ENCODE measurements around the gene FAM81B. TPM values are rescaled to one million over a fixed set of nuclear protein-coding genes. Genes with fewer than 3 reads are reported as not detected.

FAM81B gene
- total and polyA plus RNA-seq, 2 donors (not counting 3 experiments of a cell fraction or from before 2014, with no cell fraction given) = not detected

DNA sequence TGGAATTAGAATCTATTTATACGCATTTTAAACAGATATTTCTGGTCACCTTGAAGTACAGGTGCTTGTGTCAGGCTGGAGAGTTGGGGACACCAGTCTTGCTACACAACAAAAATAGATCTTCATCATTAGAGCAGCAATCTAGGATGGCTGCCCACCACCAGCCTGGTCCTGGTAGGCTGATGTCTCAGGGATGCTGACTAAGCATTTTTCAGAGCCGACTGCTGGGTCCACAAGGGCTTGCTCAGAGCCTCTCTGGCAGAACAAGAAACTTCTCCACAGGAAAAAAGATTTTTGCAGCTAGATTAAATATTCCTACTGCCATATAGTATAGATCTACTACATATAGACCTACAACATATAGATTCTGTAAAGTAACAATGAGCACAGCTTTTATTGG is 12.0 kb upstream of the FAM81B start:
- peaks cover 0 to 4% of the 10 kb centered on the region in 2 experiments for H3K27me3 ChIP-seq (ENCODE audit: control insufficient read depth in 2 of 2, insufficient read depth in 2 of 2, low read length in 2 of 2)
- no peak for DNase-seq (ENCODE audit: low read depth, low spot score)
- H4K20me1 ChIP-seq (replicated peaks; ENCODE audit: control insufficient read depth, extremely low read depth, insufficient read depth, low read length) = no peaks in the 10 kb centered on the region
- no peak overlapping the region for H3K27ac ChIP-seq (ENCODE audit: insufficient read depth, low read depth, low read length)
- intact Hi-C loops (cut with micrococcal nuclease) = no loop called here
- no peaks in the 10 kb centered on the region for H3K79me2 ChIP-seq (ENCODE audit: control insufficient read depth, insufficient read depth, low read length)
- ChIA-PET CTCF (no interaction called here), POLR2A (no interaction called here)
- H3K36me3 ChIP-seq (ENCODE audit: control insufficient read depth in 2 of 2, extremely low read depth in 1 of 2, insufficient read depth in 2 of 2, low read length in 2 of 2) = no peaks in the 10 kb centered on the region
- TF ChIP-seq JUN (IDR thresholded peaks at IDR 0.05; ENCODE audit: borderline replicate concordance, insufficient read depth, insufficient read length, low read depth) = no peak
- TF ChIP-seq GATA2 (IDR thresholded peaks at IDR 0.05; ENCODE audit: insufficient read depth, insufficient read length, low read depth, low read length) = no peak
- no peak for TF ChIP-seq POLR2A (IDR thresholded peaks at IDR 0.05; ENCODE audit: low read depth, low read length)
- TF ChIP-seq MYC (IDR thresholded peaks at IDR 0.05; ENCODE audit: low read depth, low read length) = no peak
- TF ChIP-seq FOS (IDR thresholded peaks at IDR 0.05; ENCODE audit: borderline replicate concordance, insufficient read depth, low read length) = no peak
- no peak for TF ChIP-seq EZH2 (IDR thresholded peaks at IDR 0.05; ENCODE audit: borderline replicate concordance, low read depth, low read length, severe bottlenecking)
- TF ChIP-seq, protein P1, sequence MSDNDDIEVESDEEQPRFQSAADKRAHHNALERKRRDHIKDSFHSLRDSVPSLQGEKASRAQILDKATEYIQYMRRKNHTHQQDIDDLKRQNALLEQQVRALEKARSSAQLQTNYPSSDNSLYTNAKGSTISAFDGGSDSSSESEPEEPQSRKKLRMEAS (IDR thresholded peaks at IDR 0.05; ENCODE audit: insufficient read depth, insufficient read length) = no peak
- no peak for TF ChIP-seq POLR2AphosphoS5 (IDR thresholded peaks at IDR 0.05; ENCODE audit: insufficient read depth, low read depth, low read length)
- TF ChIP-seq, protein P2, sequence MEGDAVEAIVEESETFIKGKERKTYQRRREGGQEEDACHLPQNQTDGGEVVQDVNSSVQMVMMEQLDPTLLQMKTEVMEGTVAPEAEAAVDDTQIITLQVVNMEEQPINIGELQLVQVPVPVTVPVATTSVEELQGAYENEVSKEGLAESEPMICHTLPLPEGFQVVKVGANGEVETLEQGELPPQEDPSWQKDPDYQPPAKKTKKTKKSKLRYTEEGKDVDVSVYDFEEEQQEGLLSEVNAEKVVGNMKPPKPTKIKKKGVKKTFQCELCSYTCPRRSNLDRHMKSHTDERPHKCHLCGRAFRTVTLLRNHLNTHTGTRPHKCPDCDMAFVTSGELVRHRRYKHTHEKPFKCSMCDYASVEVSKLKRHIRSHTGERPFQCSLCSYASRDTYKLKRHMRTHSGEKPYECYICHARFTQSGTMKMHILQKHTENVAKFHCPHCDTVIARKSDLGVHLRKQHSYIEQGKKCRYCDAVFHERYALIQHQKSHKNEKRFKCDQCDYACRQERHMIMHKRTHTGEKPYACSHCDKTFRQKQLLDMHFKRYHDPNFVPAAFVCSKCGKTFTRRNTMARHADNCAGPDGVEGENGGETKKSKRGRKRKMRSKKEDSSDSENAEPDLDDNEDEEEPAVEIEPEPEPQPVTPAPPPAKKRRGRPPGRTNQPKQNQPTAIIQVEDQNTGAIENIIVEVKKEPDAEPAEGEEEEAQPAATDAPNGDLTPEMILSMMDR (IDR thresholded peaks at IDR 0.05; ENCODE audit: extremely low read depth in 1 of 2, insufficient read depth in 1 of 2, low read depth in 1 of 2, low read length in 2 of 2) = no peak
- no peak overlapping the region for H3K9ac ChIP-seq (replicated peaks; ENCODE audit: extremely low read depth, insufficient read depth, low read length)
- H3K4me3 ChIP-seq (replicated peaks in 1 of 3; ENCODE audit: insufficient read depth in 1 of 3, low read depth in 1 of 3, low read length in 3 of 3) = no peak overlapping the region
- no peak for FAIRE-seq
- H3K4me2 ChIP-seq (ENCODE audit: insufficient read depth, low read length) = no peak overlapping the region
- dilution Hi-C loops (cut with MboI; ENCODE audit: extremely low pct_ligation_motif_present, low sequenced_read_pairs) = no loop called here
- no TSS peak for BruUV-seq (replicated peaks)
- H3K4me1 ChIP-seq (ENCODE audit: control insufficient read depth, extremely low read depth, insufficient read depth, low read length) = no peaks in the 10 kb centered on the region
- H3K9me1 ChIP-seq (replicated peaks; ENCODE audit: control insufficient read depth, extremely low read depth, insufficient read depth, low read length) = no peaks in the 10 kb centered on the region
- no peaks in the 10 kb centered on the region for H3K9me3 ChIP-seq (replicated peaks; ENCODE audit: control insufficient read depth, insufficient read depth, low read length)
- no peak overlapping the region for H2AFZ ChIP-seq (ENCODE audit: low read depth, low read length)

Data from endothelial cell of umbilical vein (primary cell).